HuH-7 (cell line): ENCODE results near the gene SPECC1.

Experiments used
- DNase-seq: peaks from one replicate; pipeline ENCODE4 v3.0.0; 2011; ENCODE audit warnings: low spot score

SPECC1 gene

DNA sequence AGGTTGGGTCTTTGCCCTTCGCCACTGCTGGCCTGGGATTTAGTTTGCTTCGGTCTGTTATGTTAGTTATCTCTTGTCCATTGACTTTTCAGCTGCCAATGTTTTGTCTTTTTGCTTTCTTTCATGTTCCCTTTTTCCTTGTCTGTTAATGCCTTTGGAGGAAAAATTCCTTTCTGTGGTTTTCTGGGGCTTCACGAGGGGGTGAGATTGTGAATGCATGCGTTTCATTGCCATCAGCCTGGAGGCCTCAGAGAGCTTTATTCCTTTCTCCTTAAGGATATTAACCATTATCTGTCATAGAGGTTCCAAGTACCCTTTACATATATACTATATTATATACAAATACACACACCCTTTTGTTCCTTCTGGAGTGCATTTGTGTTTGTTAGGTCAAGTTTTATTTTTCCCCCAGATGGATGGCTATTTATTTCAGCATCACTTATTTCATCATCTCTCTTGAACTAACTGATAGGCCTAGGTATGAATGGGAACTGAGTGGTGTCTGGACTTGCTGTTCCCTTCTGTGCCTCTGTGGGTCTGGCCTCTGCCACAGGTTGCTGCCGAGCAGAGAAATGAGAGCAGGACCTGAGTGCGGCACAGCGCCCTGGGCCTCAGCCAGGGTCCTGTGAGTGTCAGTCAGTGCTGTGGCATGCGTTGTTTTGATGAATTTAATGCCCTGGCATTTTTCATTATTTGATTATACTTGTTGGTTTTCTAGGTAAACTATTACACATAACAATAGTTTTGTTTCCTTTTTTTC lies 264.8 kb downstream of the SPECC1 start:
- DNase-seq: no peak

DNA sequence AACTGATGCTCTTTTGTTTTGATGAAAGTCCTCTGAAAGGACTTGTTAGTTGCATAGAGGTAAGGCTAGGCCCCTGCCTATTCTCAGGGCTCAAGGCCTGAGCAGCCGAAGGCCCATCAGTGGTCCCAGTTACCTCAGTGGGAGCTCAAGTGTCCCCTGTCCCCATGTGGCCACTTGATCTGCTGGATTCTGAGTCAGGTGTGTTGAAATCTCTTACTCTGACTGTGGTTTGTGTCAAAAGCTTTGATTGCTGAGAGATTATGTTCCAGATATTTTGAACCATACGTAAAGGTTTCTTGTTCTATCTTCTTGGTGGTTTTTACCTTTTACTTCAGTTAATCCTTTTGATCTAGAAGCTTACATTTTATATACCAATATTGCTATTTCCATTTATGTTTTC lies 266.5 kb downstream of the SPECC1 start:
- no peak for DNase-seq

DNA sequence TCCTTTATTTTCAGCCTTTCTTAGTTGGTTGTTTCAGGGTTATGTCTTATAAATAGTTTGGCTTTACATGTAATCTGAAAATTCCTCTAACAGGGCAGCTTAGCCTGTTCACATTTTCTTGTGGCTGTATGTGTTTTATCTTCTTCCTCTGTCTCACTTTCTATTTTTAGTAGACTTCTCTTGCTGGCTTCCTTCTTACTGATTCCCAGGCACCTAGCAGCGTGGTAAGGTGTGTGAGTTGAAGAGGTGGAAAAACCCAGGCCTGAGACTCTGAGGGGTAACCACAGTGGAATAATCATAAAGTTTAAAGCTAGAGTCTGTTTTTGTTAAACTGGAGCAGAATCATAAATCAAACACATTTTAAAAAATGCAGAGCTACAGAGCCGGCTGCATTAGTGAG lies 267.3 kb downstream of the SPECC1 start:
- DNase-seq: no peak

DNA sequence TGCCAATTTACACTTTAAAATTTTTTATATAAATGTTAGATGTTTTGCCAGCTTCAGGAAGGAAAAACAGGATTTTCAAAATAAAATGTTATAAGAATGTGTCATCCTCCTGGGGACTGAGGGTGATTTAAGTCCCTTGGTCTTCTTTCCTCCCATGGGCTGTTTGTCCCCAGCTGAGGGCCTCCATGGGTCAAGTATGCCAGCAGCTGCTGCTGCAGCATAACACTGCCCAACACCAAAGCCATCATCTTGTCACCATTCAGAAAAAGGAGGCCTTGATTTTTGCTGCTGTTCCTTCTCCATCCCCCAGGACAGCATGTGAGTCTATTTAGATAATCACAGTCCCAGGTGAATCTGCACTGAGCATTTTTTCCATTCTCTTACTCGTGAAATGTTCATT lies 269.6 kb downstream of the SPECC1 start:
- no peak for DNase-seq

DNA sequence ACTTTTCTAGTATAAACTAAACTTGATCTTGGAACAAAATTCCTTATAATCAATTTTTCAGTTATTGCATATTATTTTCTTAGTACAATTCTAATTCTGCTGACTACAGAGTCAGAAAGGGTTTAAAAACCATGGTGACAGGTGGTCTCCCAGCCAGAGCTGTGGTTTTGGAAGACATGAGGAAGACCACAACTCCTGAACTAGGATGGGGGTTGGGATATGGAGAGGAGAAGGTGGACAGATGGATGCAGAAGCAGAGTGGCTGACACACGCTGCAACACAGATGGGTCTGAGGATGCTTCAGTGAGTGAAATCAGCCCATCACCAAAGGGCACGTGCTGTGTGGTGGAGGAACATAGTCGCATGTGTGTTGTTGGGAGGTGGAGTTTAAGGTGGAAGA lies 270.5 kb downstream of the SPECC1 start:
- no peak for DNase-seq

DNA sequence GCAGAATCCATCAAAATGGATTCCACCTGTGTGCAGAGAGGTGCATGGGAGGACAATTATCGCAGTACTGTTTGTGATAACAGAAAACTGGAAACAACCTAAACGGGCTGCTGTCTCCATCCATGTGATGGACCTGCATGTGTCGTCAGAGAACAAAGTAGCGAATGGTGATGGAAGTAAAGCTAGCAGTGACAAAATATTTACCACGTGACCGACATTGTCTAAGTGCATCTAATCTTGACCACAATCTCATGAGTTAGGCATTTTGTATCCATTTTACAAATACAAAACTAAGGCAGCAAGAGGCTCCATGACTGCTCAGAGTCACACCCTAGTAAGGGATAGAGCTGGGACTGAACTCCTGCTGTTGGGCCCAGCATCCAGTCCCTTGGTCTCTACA lies 270.9 kb downstream of the SPECC1 start:
- no peak for DNase-seq

DNA sequence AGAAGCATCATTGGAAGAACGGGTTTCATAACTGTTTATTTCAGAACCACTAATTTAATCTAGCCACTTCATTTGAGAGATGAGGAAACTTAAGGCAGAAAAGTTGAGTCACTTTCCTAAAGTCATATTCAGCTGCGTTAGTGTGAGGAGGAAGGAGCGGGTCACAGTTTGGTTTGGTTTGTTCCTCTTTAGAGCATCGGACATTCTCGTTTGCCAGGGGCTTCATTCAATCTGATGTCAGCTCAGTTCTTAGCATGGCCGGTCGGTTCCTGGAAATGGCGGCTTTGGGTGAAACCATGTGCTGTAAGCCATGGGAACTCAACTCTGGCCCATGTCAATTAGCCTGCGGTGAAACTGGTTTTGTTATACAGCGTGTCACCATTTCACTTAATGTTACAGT lies 271.7 kb downstream of the SPECC1 start:
- no peak for DNase-seq

DNA sequence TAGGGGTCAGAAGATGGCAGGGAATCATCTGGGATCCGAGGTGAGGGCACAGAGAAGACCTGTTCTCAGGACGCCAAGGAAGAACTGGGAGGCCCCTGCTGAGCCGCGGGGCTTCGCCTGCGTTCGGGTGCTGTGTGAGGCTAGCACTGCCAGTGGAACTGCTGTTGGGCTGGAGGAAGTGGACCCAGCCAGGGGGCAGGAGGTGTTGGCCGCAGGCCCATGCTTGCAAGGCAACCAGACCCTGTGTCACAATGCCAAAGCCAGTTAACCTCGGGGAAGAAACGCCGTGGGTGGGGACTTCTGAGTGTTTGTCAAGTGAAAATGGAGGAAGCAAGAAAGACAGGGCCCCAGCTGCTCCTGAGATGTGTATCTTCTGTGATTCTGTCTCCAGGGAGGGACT lies 272.7 kb downstream of the SPECC1 start:
- no peak for DNase-seq

DNA sequence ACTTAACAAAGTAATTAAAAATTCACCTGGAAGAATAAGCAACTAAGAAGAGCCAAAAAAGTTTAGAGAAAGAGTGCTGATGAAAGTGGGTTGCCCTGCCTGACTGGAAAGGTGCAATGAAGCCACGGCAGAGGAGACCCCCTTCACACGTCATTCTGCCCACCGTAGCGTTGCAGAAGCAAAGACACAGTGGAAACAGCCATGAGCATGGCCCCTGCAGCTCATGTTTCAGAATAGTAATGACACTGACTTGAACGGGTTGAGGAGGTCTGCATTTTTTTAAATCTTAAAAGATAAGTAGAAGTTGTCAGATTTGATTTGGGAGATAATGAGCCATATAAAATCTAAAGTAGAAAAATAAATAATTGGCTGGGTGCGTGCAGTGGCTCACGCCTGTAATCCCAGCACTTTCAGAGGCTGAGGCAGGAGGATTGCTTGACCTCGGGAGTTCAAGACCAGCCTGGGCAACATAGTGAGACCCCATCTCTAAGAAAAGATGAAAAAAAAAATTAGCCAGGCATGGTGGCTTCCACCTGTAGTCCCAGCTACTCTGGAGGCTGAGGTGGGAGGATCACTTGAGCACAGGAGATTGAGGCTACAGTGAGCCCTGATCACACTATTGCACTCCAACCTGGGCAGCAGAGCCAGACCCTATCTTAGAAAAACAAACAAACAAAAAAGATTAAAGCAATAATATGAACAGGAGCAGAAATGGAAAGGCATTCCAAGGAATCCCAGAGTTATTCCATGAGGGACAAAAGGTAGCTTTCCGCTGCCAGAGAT lies 273.6 kb downstream of the SPECC1 start:
- DNase-seq: no peak

DNA sequence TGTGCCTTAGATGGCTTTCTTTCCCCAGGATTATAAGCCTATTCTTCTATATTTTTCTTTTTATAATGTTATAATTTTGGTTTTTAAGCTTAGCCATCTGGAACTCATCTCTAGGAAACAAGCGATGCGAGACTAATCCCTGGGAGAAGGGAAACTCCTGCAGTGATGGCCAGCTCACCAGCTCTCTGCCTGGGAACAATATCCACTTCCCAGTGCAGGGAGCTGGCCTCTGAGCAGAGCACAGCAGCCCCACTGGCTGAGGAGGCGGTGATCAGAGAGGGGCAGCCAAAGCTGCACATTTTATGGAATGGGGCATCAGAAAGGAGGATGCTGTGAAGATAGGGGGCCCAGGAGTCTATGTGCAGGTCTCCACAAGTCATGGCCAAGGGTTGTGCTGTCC lies 274.9 kb downstream of the SPECC1 start:
- no peak for DNase-seq

DNA sequence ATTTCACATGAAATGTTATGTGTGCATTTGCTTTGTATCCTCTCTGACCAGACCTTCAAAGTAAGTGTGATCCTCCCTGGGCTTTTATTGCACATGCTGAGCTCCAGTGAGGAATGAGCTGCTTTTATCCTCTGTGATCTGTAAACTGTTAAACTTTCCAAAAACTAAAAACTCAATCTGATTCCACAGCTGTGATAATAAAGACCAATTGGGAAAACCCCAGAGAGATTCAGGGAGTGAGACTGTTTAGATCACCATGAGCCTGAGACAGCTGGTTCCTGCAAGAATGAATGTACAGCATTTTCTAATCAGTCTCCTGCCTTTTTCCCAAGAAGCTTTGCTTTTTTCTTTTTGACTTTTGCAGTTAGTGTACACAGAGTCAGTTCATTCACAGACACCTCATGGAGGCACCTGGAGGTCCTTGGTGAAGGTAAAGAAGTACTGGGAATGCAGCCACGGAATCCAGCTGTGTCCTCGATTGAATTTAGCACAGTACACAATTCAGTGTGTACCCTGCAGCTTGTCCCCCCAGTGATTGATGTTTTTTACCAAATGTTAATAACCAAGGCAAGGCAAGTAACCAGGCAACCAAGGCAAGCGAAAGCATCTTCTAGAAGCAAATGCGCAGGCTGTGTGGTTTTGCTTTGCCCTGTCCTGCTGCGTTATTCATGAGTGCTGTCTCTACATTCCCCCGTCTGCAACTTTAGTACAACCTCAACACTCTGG lies 275.6 kb downstream of the SPECC1 start:
- DNase-seq: no peak

DNA sequence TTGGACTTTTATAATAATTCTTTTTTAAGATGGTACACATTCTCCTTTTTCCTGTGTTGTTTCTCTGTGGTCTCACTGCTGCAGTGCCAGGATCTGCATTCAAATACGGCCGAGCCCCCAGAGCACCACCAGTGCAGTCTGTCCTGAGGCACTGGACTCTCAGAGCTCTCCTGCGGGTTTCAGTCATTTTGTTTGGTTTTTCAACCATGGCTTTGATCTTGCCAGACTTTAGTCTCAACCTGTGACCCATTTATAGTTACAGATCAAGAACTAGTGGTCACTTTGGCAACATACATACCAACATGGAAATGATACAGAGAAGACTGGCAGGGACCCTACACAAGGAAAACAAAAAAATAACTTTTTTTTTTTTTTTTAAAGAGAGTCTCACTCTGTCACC lies 280.8 kb downstream of the SPECC1 start:
- no peak for DNase-seq

DNA sequence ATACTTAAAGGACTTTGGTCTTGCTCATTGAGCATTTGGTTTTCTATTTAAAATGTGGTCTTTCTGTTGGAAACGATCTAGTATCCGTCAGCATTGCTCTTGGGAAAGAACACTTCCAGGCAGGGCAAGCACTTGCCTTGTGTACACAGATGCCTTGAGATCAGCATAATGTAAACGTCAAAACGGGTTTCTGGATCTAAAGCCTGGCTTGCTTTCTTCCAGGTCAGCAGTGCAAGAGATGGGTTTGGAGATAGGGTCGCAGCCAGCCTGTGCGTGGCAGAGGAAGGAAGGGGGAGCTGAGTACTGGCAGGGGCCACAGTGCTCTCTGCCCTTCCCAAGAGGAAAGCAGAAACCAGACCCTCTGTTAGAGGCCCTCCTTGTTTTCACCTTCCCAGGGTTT lies 282.7 kb downstream of the SPECC1 start:
- no peak for DNase-seq

DNA sequence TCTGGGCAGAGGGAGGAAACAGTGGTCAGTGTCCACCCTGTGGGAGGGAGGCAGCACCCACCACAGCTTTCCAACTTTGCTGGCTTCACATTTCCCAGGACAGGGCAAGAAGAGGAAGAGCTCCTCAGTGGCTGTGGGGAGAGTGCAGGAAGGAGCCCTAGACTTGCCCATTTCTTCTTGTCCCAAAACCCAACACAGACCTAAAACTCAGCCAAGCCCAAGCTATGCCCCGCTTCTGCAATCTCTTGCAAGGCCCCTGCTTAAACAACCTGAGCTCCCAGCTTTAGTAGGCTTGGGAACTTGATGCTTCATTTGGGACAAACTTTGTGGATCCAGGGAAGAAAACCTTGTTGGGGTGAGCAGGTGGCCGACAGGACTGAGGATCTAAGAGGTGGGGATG lies 284.3 kb downstream of the SPECC1 start:
- no peak for DNase-seq

DNA sequence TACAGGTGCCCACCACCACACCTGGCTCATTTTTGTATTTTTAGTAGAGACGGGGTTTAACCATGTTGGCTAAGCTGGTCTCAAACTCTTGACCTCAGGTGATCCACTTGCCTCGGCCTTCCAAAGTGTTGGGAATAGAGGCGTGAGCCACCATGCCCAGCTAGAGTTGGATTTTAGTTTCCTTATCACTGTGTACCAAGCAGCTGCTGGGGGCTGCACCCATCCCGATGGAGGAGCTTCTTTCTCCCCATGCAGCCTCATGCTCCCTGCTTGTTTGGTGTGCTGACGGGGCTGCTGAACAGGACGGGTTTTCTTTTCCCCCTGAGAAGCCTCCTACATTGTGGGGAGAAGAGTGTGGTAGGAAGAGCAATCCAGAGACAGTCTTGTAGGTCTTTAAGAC lies 285.0 kb downstream of the SPECC1 start:
- DNase-seq: no peak

DNA sequence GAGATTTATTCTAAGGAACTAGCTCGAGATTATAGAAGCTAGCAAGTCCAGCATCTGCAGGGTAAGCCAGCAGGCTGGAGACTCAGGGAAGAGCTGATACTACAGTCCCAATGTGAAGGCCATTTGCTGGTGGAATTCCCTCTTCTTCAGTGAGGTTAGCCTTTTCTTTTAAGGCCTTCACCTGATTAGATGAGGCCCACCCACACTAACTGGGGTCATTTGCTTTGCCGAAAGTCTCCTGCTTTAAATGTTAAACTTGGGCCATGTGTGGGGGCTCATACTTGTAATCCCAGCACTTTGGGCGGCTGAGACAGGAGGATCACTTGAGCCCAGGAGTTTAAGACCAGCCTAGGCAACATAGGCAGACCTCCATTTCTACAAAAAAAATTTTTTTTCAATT lies 289.9 kb downstream of the SPECC1 start:
- no peak for DNase-seq

DNA sequence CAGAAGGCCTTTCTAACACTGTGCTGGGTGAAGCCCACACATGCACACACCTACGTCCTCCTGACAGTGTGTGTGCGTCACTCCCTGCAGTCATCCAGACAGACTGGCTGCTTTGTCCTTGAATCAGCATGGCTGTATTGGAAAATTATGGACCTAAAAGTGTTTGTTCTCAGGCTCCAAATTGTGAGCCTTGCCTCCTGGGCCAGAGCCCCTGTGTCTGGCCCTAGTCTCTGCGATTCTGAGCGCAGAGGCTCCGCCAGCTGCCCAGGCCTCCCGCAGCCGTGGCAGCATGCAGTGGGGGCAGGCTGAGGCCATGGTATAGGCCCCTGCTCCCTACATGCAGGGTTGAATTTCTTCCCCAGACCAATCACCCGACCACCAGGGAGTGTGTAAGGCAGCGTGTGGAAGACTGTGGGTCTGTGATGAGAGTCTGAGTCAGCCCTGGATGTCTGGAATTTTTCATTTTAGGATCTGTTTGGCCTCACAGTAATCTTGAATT lies 291.3 kb downstream of the SPECC1 start:
- no peak for DNase-seq

DNA sequence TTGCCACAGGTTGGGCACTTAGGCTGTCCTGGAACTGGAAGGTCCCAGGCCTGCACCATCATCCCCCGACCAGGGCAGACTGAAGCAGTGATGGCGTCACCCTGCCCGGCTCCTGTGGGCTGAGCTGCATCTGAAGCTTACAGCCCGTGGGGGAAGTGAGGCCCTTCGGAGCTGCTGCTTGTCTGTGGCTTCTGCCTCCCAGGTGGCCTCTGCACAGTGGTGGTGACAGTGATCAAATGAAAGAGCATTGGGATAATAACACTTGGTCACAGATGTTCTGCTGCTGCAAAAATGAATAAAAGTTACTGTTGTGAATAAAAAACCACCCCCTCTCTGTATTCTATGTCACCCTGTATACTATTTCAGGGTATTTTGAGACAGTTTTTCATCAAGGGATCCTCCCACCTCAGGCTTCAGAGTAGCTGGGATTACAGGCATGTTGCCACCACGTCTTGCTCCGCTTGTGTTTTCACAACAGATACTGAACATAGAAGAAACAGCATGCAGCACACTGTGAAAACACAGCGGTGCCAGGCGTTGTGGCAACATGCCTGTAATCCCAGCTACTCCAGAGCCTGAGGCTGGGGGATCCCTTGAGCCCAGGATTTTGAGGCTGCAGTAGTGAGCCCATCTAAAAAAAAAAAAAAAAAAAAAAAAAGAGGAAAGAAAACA lies 293.2 kb downstream of the SPECC1 start:
- DNase-seq: no peak

DNA sequence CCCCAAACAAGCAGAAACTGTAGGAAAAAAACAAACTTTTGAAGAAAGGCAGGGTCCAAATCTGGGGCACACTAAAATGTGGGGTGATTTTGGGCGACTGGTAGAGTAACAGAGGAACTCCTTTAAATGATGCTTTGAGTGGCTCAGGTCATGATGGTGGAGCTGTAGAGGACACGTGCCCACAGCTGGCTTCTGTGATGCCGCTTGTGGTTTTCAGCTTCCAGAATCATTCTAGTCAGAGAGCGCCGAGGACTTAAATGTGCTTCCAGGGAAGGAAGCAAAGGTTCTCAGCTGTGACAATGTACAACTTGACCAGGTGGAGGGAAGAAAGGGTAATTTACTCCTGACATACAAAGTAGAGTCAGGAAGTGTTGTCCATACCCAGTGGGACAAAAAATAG lies 295.8 kb downstream of the SPECC1 start:
- no peak for DNase-seq

DNA sequence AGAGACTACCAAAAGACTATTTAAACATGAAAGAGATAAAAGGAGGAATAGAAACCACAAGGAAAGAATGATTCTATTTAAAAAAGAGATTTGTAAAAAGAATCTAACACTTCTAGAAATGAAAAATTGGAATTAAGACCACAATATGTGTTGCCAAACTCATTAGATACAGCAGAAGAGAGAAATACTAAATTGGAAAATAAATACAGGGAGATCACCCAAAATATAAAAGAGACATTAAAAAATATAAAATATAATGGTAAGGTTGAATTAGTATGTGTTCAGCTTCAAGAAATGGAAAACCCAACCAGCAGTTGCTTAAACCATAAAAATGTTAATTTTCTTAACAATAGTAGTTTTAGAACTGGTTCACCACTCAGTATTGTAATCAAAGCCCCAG lies 297.8 kb downstream of the SPECC1 start:
- DNase-seq: no peak

DNA sequence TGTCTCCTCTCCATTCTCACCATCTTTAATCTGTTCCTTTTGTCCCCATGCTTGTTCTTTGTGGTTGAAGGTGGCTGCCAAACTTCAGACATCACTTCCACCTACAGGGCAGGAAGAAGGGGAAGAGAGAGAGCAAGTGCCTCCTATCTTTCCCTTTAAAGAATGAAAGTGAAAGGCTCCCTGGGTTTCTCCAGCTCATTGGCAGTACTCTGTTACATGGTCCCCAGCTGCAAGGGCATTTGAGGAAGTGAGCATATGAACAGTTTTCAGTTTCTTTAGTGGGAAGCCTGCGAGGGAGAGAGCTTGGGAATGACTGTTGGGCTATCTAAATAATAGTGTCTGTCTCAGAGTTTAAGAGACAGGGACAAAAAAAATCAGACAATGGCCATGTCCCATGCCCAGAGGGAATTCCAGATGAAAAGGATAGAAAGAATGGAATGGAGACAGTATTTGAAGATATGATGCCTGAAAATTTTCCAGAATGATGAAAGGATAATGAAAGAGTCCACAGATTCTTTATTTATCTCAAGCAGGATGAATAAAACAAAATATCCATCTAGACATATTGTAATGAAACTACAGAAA lies 298.3 kb downstream of the SPECC1 start:
- DNase-seq: no peak

DNA sequence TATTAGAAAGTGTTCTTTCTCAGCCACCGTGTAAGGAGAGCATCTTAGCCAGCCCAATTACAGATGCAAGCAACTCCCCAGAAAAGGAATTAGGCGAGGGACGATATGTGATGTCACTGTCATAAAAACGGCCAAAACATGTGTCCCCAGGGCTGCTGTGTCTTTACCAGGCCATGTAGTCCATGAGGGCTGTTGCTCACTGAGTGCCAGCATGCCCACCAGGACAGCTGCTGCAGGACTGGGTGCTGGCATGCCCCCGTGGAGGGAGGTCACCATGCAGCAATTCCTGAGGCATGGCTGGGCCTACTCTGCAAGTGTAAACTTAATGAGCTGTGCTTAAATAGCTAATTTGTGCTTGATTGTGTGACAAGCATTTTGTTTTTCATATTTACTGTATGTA lies 301.3 kb downstream of the SPECC1 start:
- no peak for DNase-seq
